ENCODE measurements around the gene IHH.

DNA sequence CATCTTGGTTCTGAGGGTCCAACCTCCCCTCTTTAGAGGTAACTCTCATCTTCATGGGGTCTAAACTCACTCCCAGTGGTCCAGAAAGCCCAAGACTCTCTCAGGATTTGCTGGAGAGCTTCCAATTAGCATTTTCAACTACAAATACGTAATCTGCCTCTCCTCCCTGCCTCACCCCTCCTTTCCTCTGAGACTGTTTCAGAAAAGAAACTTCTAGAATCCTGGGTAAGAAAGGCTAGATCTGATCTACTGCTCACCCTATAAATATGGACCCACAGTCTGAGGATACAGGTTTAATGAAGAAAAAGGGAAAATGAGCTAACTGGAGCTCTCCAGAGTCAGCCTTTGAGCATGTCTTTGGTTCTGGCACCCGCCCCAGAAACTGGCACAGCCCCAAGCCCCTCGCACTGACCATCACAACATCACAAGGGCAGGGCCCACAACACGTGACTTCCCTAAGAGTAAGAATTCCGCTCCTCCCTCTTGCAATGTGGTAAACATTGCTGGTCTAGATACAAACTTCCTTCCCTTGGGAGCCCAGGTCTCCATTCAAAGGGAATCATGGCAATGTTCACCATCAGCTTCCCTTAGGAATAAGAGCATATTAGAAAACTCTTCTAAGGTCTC, 21.7 kb upstream of the IHH start:
- no peak for TF ChIP-seq POLR2AphosphoS5 (IDR thresholded peaks at IDR 0.05; ENCODE audit: low read depth, low read length)
- TF ChIP-seq, protein P1, sequence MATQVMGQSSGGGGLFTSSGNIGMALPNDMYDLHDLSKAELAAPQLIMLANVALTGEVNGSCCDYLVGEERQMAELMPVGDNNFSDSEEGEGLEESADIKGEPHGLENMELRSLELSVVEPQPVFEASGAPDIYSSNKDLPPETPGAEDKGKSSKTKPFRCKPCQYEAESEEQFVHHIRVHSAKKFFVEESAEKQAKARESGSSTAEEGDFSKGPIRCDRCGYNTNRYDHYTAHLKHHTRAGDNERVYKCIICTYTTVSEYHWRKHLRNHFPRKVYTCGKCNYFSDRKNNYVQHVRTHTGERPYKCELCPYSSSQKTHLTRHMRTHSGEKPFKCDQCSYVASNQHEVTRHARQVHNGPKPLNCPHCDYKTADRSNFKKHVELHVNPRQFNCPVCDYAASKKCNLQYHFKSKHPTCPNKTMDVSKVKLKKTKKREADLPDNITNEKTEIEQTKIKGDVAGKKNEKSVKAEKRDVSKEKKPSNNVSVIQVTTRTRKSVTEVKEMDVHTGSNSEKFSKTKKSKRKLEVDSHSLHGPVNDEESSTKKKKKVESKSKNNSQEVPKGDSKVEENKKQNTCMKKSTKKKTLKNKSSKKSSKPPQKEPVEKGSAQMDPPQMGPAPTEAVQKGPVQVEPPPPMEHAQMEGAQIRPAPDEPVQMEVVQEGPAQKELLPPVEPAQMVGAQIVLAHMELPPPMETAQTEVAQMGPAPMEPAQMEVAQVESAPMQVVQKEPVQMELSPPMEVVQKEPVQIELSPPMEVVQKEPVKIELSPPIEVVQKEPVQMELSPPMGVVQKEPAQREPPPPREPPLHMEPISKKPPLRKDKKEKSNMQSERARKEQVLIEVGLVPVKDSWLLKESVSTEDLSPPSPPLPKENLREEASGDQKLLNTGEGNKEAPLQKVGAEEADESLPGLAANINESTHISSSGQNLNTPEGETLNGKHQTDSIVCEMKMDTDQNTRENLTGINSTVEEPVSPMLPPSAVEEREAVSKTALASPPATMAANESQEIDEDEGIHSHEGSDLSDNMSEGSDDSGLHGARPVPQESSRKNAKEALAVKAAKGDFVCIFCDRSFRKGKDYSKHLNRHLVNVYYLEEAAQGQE (IDR thresholded peaks at IDR 0.05; ENCODE audit: insufficient read depth in 1 of 2, low read depth in 2 of 2, low read length in 2 of 2) = no peak
- no peak for TF ChIP-seq TAF1 (IDR thresholded peaks at IDR 0.05; ENCODE audit: borderline replicate concordance, insufficient read depth, low read length)

Measured in PFSK-1 (cell line).